Neural crest cell (in vitro differentiated cells): ENCODE measurements around the gene EVC2. TPM values are rescaled to one million over a fixed set of nuclear protein-coding genes. Genes with fewer than 3 reads are reported as not detected.

ENCODE experiments used
- DNase-seq: peaks from one replicate; pipeline ENCODE4 v3.0.0; 2021; ENCODE audit warnings: low read depth, mixed read lengths, low spot score
- H3K27ac Mint-ChIP-seq: one replicate; pipeline ENCODE4 v1.8.0; 2021; ENCODE audit warnings: mild to moderate bottlenecking, mixed read lengths; ENCODE audit not compliant: unreplicated experiment
- H3K27me3 Mint-ChIP-seq: 2 replicates; pipeline ENCODE4 v1.8.0; 2021; ENCODE audit warnings: low read depth, mild to moderate bottlenecking, mixed read lengths
- H3K36me3 Mint-ChIP-seq: 2 replicates; pipeline ENCODE4 v1.8.0; 2021; ENCODE audit warnings: low read depth, mild to moderate bottlenecking, mixed read lengths
- H3K4me1 Mint-ChIP-seq: 2 replicates; pipeline ENCODE4 v1.8.0; 2021; ENCODE audit warnings: mixed read lengths
- H3K4me3 Mint-ChIP-seq: one replicate; pipeline ENCODE4 v1.8.0; 2021; ENCODE audit warnings: mild to moderate bottlenecking, mixed read lengths
- H3K9me3 Mint-ChIP-seq: 2 replicates; pipeline ENCODE4 v1.8.0; 2021; ENCODE audit warnings: mixed read lengths
- total RNA-seq: library from RNA; stranded (reverse); gene quantifications from 2 replicates; pipeline ENCODE4 v1.2.1, GENCODE V29; 2021
- TF ChIP-seq, protein P1 (sequence below): fragments of 200-600 bp; sonication (generic); conservative IDR thresholded peaks from 2 replicates; pipeline ENCODE4 v1.5.0; 2021; ENCODE audit warnings: antibody characterized with exemption, mild to moderate bottlenecking

The EVC2 gene
- total RNA-seq, 1 donor from 2014 or later, result 7.2 TPM

DNA sequence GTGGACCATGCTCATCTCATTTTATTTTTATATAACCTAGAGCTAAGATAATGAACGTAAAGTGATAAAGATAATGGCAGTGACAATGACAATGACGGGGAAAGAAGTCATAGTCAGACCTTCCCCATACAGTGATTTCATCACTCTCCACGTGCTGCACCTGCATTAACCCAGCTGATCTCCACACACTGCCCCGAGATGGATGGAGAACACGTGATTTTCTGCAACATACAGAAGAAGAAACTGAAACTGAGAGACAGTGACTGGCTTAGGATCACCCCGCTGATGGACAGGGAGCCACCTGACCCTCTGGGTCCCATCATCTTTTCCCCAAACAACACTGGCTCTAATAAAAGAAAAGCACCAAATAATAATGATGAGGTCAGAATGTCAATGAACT lies 22.0 kb downstream of the EVC2 start:
- H3K4me1 Mint-ChIP-seq, result no peaks in the 10 kb centered on the region
- H3K27ac Mint-ChIP-seq, result no peak overlapping the region
- DNase-seq, result no peak
- peaks cover 15% of the 10 kb centered on the region for H3K36me3 Mint-ChIP-seq
- no peaks in the 10 kb centered on the region for H3K27me3 Mint-ChIP-seq
- TF ChIP-seq, protein P1, sequence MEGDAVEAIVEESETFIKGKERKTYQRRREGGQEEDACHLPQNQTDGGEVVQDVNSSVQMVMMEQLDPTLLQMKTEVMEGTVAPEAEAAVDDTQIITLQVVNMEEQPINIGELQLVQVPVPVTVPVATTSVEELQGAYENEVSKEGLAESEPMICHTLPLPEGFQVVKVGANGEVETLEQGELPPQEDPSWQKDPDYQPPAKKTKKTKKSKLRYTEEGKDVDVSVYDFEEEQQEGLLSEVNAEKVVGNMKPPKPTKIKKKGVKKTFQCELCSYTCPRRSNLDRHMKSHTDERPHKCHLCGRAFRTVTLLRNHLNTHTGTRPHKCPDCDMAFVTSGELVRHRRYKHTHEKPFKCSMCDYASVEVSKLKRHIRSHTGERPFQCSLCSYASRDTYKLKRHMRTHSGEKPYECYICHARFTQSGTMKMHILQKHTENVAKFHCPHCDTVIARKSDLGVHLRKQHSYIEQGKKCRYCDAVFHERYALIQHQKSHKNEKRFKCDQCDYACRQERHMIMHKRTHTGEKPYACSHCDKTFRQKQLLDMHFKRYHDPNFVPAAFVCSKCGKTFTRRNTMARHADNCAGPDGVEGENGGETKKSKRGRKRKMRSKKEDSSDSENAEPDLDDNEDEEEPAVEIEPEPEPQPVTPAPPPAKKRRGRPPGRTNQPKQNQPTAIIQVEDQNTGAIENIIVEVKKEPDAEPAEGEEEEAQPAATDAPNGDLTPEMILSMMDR, result no peak
- H3K4me3 Mint-ChIP-seq, result no peak overlapping the region
- H3K9me3 Mint-ChIP-seq, result no peaks in the 10 kb centered on the region

DNA sequence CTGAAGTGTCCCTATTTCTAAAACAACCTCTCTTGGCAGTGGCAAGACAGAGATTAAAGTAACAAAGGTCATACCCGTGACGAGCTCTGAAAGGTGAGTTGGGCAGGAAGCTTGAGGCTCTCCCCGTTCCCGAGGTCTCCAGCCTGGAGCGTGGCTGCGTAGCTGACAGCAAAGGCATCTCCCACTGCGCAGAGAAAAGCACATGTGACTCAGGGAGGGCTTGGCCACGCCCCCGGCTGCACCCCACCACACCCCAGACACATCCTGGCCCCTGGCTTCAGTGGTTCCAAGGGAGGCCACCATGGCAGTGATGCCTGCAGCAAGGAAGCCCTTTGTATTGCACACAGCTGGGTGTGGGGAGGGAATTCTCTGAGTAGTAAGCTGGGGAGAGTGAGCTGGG lies 23.1 kb downstream of the EVC2 start:
- Mint-ChIP-seq H3K27ac (no peak overlapping the region), H3K4me1 (no peaks in the 10 kb centered on the region), H3K36me3 (peaks cover 15% of the 10 kb centered on the region), H3K9me3 (no peaks in the 10 kb centered on the region), H3K27me3 (no peaks in the 10 kb centered on the region), H3K4me3 (no peak overlapping the region)
- DNase-seq, result no peak
- TF ChIP-seq, protein P1, result no peak

DNA sequence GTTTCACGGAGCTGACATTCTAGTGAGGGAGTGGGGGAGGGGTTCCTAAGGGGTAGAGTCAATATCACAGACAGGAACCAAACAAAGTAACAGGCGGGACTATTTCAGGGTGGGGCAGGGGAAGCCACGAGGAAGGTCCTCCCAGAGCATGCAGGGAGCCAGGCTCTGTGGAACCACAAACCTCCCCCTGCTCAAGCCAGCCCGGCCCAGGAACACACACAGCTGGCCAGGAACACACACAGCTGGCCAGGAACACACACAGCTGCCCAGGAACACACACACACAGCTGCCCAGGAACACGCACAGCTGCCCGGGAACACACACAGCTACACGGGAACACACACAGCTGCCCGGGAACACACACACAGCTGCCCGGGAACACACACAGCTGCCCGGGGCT lies 24.8 kb downstream of the EVC2 start:
- TF ChIP-seq, protein P1, result no peak
- H3K4me3 Mint-ChIP-seq, result no peak overlapping the region
- no peak for DNase-seq
- H3K27ac Mint-ChIP-seq, result no peak overlapping the region
- peaks cover 15% of the 10 kb centered on the region for H3K36me3 Mint-ChIP-seq
- no peaks in the 10 kb centered on the region for H3K9me3 Mint-ChIP-seq
- no peaks in the 10 kb centered on the region for H3K27me3 Mint-ChIP-seq
- no peaks in the 10 kb centered on the region for H3K4me1 Mint-ChIP-seq

DNA sequence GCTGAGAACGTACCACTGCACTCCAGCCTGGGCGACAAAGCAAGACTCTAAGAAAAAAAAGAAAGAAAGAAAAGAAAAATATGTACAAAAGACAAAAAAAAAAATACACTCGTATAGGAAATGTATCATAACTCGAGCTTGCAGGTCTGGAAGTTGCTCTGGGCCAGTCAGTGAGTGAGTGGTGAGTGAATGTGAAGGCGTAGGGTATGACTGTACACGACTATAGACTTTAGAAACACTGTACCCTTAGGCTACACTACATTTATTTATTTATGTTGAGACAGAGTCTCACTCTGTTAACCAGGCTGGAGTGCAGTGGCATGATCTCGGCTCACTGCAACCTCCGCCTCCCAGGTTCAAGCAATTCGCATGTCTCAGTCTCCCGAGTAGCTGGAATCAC lies 29.4 kb downstream of the EVC2 start:
- TF ChIP-seq, protein P1, result no peak
- no peaks in the 10 kb centered on the region for H3K9me3 Mint-ChIP-seq
- no peak for DNase-seq
- H3K4me3 Mint-ChIP-seq, result no peak overlapping the region
- no peaks in the 10 kb centered on the region for H3K4me1 Mint-ChIP-seq
- H3K27me3 Mint-ChIP-seq, result no peaks in the 10 kb centered on the region
- H3K27ac Mint-ChIP-seq, result no peak overlapping the region
- peaks cover 2% of the 10 kb centered on the region for H3K36me3 Mint-ChIP-seq

DNA sequence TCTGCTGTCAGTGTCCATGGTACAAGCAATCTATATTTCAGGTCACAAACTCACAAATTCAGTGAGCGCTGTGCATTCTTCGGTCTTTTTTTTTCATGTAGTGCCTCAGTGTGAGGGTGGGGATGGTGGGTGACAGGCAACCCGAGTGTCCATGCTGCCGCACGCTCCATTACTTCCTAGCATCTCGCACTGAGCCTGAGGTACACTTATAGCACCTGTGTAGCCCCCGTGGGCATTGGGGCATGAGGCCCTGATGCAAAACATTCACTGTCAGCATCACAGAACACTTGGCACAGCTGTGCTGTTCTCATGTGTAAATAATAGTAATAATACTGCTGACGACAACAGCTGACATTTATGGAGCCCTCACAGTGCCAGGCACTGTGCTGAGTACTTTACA lies 31.6 kb downstream of the EVC2 start:
- Mint-ChIP-seq H3K4me3 (no peak overlapping the region), H3K27ac (no peak overlapping the region), H3K36me3 (peaks cover 5% of the 10 kb centered on the region), H3K27me3 (no peaks in the 10 kb centered on the region), H3K9me3 (no peaks in the 10 kb centered on the region), H3K4me1 (no peaks in the 10 kb centered on the region)
- TF ChIP-seq, protein P1, result no peak
- DNase-seq, result no peak

DNA sequence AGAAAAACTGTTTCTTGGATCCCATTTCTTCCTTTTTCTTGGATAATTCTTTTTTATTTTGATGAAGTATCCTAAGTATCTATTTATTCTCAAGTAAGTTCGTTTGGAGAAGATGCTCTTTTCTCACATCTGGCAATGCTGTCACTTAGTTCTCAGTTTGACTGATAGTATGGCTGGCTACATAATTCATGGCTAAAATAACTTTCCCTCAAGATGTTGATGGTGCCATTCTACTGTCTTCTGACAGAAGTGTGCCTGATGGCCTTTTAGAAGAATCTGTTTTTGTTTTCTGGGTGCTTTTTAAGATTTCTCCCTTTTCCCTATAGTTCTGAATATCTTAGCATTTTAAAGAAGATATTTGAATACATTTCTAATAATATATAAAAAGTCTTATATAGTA lies 41.6 kb downstream of the EVC2 start:
- Mint-ChIP-seq H3K36me3 (peaks cover 24% of the 10 kb centered on the region), H3K4me1 (no peaks in the 10 kb centered on the region), H3K4me3 (no peak overlapping the region), H3K27me3 (no peaks in the 10 kb centered on the region), H3K27ac (no peak overlapping the region), H3K9me3 (peaks cover 13% of the 10 kb centered on the region)
- TF ChIP-seq, protein P1, result no peak
- DNase-seq, result no peak
